SK-N-MC (cell line): ENCODE measurements around the gene PCTP.

ENCODE experiments used
- EZH2 ChIP-seq: fragments of 200-600 bp; sonication (generic); IDR thresholded peaks from one replicate; pipeline ENCODE4 v1.6.1; 2017; ENCODE audit warnings: antibody characterized with exemption
- POLR2AphosphoS5 ChIP-seq: IDR thresholded peaks from 2 replicates; pipeline ENCODE4 v1.6.1; 2012; ENCODE audit warnings: mild to moderate bottlenecking, low read depth, low read length, borderline replicate concordance

- TF ChIP-seq POLR2AphosphoS5 (no peak), EZH2 (no peak)
These were observed 33.4 kb upstream of the PCTP start for GRCh38 chr17:55717432-55717831.
